ENCODE results near the gene GID8. TPM values are rescaled to one million over a fixed set of nuclear protein-coding genes. Genes with fewer than 3 reads are reported as not detected.

The GID8 gene
- polyA plus RNA-seq, 1 experiment: 23.4 TPM

- POLR2A ChIA-PET: no interaction called here
Observed at GRCh38 chr20:62947532-62948300, 9.8 kb downstream of the GID8 start.

GRCh38 chr20:62949153-62949821 is 11.3 kb downstream of the GID8 start:
- H3K4me3 ChIP-seq (ENCODE audit: low read depth, low read length): no peak overlapping the region
- peaks cover 26% of the 10 kb centered on the region for H3K36me3 ChIP-seq (ENCODE audit: control insufficient read depth, insufficient read depth, low read length)
- ChIA-PET POLR2A (no interaction called here), CTCF (interaction anchor here (0.7 to 1.5 kb wide), 4 partner anchors 23 to 60 kb away, joined by 3 to 7 read pairs (median 6); no protein-coding TSS in a partner anchor)
- no peaks in the 10 kb centered on the region for H3K27me3 ChIP-seq (ENCODE audit: control insufficient read depth, insufficient read depth, low read length)
- no peak for TF ChIP-seq CTCF (IDR thresholded peaks at IDR 0.05; ENCODE audit: insufficient read depth, low read depth, low read length)
- DNase-seq (ENCODE audit: low read depth): no peak

More at GRCh38 chr20:62947532-62948300, 9.8 kb downstream of the GID8 start:
- no peak for TF ChIP-seq CTCF (IDR thresholded peaks at IDR 0.05; ENCODE audit: insufficient read depth, low read depth, low read length)
- Histone ChIP-seq H3K27me3 (ENCODE audit: control insufficient read depth, insufficient read depth, low read length) (no peaks in the 10 kb centered on the region), H3K36me3 (ENCODE audit: control insufficient read depth, insufficient read depth, low read length) (peaks cover 32% of the 10 kb centered on the region), H3K4me3 (ENCODE audit: low read depth, low read length) (no peak overlapping the region)
- CTCF ChIA-PET: interaction anchor here (0.9 to 1.5 kb wide), 2 partner anchors 24 to 47 kb away, joined by 3 to 7 read pairs; no protein-coding TSS in a partner anchor
- no peak for DNase-seq (ENCODE audit: low read depth)

GRCh38 chr20:62949962-62950361 is 12.0 kb downstream of the GID8 start:
- Histone ChIP-seq H3K4me3 (ENCODE audit: low read depth, low read length) (no peak overlapping the region), H3K36me3 (ENCODE audit: control insufficient read depth, insufficient read depth, low read length) (peaks cover 21% of the 10 kb centered on the region), H3K27me3 (ENCODE audit: control insufficient read depth, insufficient read depth, low read length) (no peaks in the 10 kb centered on the region)
- POLR2A ChIA-PET: no interaction called here
- CTCF ChIA-PET: interaction anchor here (1.2 to 1.5 kb wide), 2 partner anchors 22 to 24 kb away, joined by 5 to 7 read pairs; no protein-coding TSS in a partner anchor
- DNase-seq (ENCODE audit: low read depth): no peak
- no peak for TF ChIP-seq CTCF (IDR thresholded peaks at IDR 0.05; ENCODE audit: insufficient read depth, low read depth, low read length)

- H3K27me3 ChIP-seq (ENCODE audit: control insufficient read depth, insufficient read depth, low read length): no peaks in the 10 kb centered on the region
- DNase-seq (ENCODE audit: low read depth): no peak
- ChIA-PET POLR2A (no interaction called here), CTCF (interaction anchor here (1.0 to 1.5 kb wide), 2 partner anchors 22 to 52 kb away, joined by 4 to 5 read pairs; no protein-coding TSS in a partner anchor)
- TF ChIP-seq CTCF (IDR thresholded peaks at IDR 0.05; ENCODE audit: insufficient read depth, low read depth, low read length): no peak
- H3K4me3 ChIP-seq (ENCODE audit: low read depth, low read length): no peak overlapping the region
- peaks cover 18% of the 10 kb centered on the region for H3K36me3 ChIP-seq (ENCODE audit: control insufficient read depth, insufficient read depth, low read length)
Observed at GRCh38 chr20:62950741-62951140, 12.8 kb downstream of the GID8 start.

Data from BJ (cell line).